IgD-negative memory B cell (primary cell): ENCODE measurements around the gene COL6A1. TPM values are rescaled to one million over a fixed set of nuclear protein-coding genes. Genes with fewer than 3 reads are reported as not detected.
"Not testable (repeated sequence)": the region's sequence is repeated elsewhere in the genome, so short reads cannot be mapped to it uniquely, and the experiment has no call there.

ENCODE experiments used
- H3K27ac Mint-ChIP-seq, 3 donors: one replicate each; pipeline ENCODE4 v1.8.0; 2020 to 2022; ENCODE audit warnings: mild to moderate bottlenecking in 3 of 3, mixed read lengths in 3 of 3, moderate library complexity in 1 of 3
- H3K27me3 Mint-ChIP-seq: one replicate; pipeline ENCODE4 v1.8.0; 2021; ENCODE audit warnings: mixed read lengths
- H3K36me3 Mint-ChIP-seq: one replicate; pipeline ENCODE4 v1.8.0; 2020; ENCODE audit warnings: mild to moderate bottlenecking, mixed read lengths
- H3K4me1 Mint-ChIP-seq, 3 donors: one replicate each; pipeline ENCODE4 v1.8.0; 2020 to 2022; ENCODE audit warnings: mixed read lengths in 3 of 3, mild to moderate bottlenecking in 1 of 3
- H3K4me3 Mint-ChIP-seq, 4 donors: one replicate each; pipeline ENCODE4 v1.8.0; 2020 to 2022; ENCODE audit warnings: mild to moderate bottlenecking in 4 of 4, mixed read lengths in 4 of 4, moderate library complexity in 3 of 4
- H3K9me3 Mint-ChIP-seq, 3 donors: one replicate each; pipeline ENCODE4 v1.8.0; 2020 to 2021; ENCODE audit warnings: mixed read lengths in 3 of 3, mild to moderate bottlenecking in 1 of 3
- polyA plus RNA-seq: library from polyadenylated mRNA; unstranded; fragments of 300-500 nt; fragmentation: Illumina TruSeq; gene quantifications from one replicate; pipeline ENCODE4 v1.2.3, GENCODE V29; 2021

Gene COL6A1
- polyA plus RNA-seq, 1 donor from 2014 or later, result not detected

- H3K27ac Mint-ChIP-seq, result no peak overlapping the region
- H3K27me3 Mint-ChIP-seq, result peaks cover 26% of the 10 kb centered on the region
- peaks cover 2 to 5% (median 4%) of the 10 kb centered on the region in 3 donors for H3K4me1 Mint-ChIP-seq
- no peak overlapping the region for H3K4me3 Mint-ChIP-seq
- no peaks in the 10 kb centered on the region for H3K9me3 Mint-ChIP-seq
- H3K36me3 Mint-ChIP-seq, result no peaks in the 10 kb centered on the region
Measured at GRCh38 chr21:45970674-45971615, 10.6 kb upstream of the COL6A1 start.

- Mint-ChIP-seq H3K4me1 (peaks cover 2 to 5% (median 4%) of the 10 kb centered on the region in 3 donors), H3K27ac (no peak overlapping the region), H3K36me3 (no peaks in the 10 kb centered on the region), H3K4me3 (no peak overlapping the region), H3K27me3 (peaks cover 28% of the 10 kb centered on the region), H3K9me3 (no peaks in the 10 kb centered on the region)
Measured at GRCh38 chr21:45971616-45972352, 9.8 kb upstream of the COL6A1 start.

- Mint-ChIP-seq H3K4me1 (peaks cover 2 to 5% (median 4%) of the 10 kb centered on the region in 3 donors), H3K27ac (no peak overlapping the region), H3K27me3 (peaks cover 26% of the 10 kb centered on the region), H3K36me3 (no peaks in the 10 kb centered on the region), H3K4me3 (no peak overlapping the region), H3K9me3 (no peaks in the 10 kb centered on the region)
Measured at GRCh38 chr21:45972353-45972715, 9.2 kb upstream of the COL6A1 start.

- Mint-ChIP-seq H3K9me3 (no peaks in the 10 kb centered on the region), H3K36me3 (no peaks in the 10 kb centered on the region), H3K27me3 (peaks cover 26% of the 10 kb centered on the region), H3K4me3 (peak overlapping the region in 1 of 4 donors; percentile 70), H3K27ac (no peak overlapping the region), H3K4me1 (peaks cover 2 to 5% (median 4%) of the 10 kb centered on the region in 3 donors)
Measured at GRCh38 chr21:45972716-45973474, 8.7 kb upstream of the COL6A1 start.

GRCh38 chr21:45973475-45974072, 8.0 kb upstream of the COL6A1 start:
- Mint-ChIP-seq H3K4me3 (peak overlapping the region; percentile 70 to 93 (median 84)), H3K27me3 (peaks cover 27% of the 10 kb centered on the region), H3K27ac (no peak overlapping the region), H3K9me3 (no peaks in the 10 kb centered on the region), H3K4me1 (peaks cover 2 to 5% (median 3%) of the 10 kb centered on the region in 3 donors), H3K36me3 (no peaks in the 10 kb centered on the region)

GRCh38 chr21:45974073-45975019, 7.2 kb upstream of the COL6A1 start:
- Mint-ChIP-seq H3K36me3 (no peaks in the 10 kb centered on the region), H3K4me3 (peak overlapping the region; percentile 70 to 93 (median 84)), H3K27ac (no peak overlapping the region), H3K27me3 (peaks cover 31% of the 10 kb centered on the region), H3K4me1 (peaks cover 2 to 5% (median 2%) of the 10 kb centered on the region in 3 donors), H3K9me3 (no peaks in the 10 kb centered on the region)

GRCh38 chr21:45975020-45975666, 6.4 kb upstream of the COL6A1 start:
- H3K4me3 Mint-ChIP-seq, result peak overlapping the region in 1 of 4 donors; percentile 17
- peaks cover 0 to 5% (median 2%) of the 10 kb centered on the region in 3 donors for H3K4me1 Mint-ChIP-seq
- peak overlapping the region in 1 of 3 donors; percentile 67 for H3K27ac Mint-ChIP-seq
- no peaks in the 10 kb centered on the region for H3K9me3 Mint-ChIP-seq
- H3K36me3 Mint-ChIP-seq, result no peaks in the 10 kb centered on the region
- H3K27me3 Mint-ChIP-seq, result peaks cover 28% of the 10 kb centered on the region

- Mint-ChIP-seq H3K27me3 (peaks cover 28% of the 10 kb centered on the region), H3K27ac (peak overlapping the region in 1 of 3 donors; percentile 67), H3K4me3 (peak overlapping the region in 2 of 4 donors; percentile 23 to 32)
- not testable (repeated sequence) for H3K36me3 Mint-ChIP-seq, H3K4me1 Mint-ChIP-seq, H3K9me3 Mint-ChIP-seq
Measured at GRCh38 chr21:45975667-45976409, 5.7 kb upstream of the COL6A1 start.

- Mint-ChIP-seq H3K4me1 (peaks cover 0 to 5% (median 2%) of the 10 kb centered on the region in 3 donors), H3K27ac (no peak overlapping the region), H3K36me3 (no peaks in the 10 kb centered on the region), H3K4me3 (no peak overlapping the region), H3K9me3 (no peaks in the 10 kb centered on the region), H3K27me3 (peaks cover 28% of the 10 kb centered on the region)
Measured at GRCh38 chr21:45976701-45977311, 4.8 kb upstream of the COL6A1 start.

GRCh38 chr21:45977396-45977795, 4.2 kb upstream of the COL6A1 start:
- H3K4me3 Mint-ChIP-seq, result no peak overlapping the region
- H3K27ac Mint-ChIP-seq, result no peak overlapping the region
- peaks cover 0 to 5% (median 2%) of the 10 kb centered on the region in 3 donors for H3K4me1 Mint-ChIP-seq
- peaks cover 31% of the 10 kb centered on the region for H3K27me3 Mint-ChIP-seq
- no peaks in the 10 kb centered on the region for H3K36me3 Mint-ChIP-seq
- H3K9me3 Mint-ChIP-seq, result no peaks in the 10 kb centered on the region

- H3K27ac Mint-ChIP-seq, result no peak overlapping the region
Measured at GRCh38 chr21:45979141-45979631, 2.4 kb upstream of the COL6A1 start.

GRCh38 chr21:45979651-45980050, 1.9 kb upstream of the COL6A1 start:
- Mint-ChIP-seq H3K27ac (no peak overlapping the region), H3K36me3 (no peaks in the 10 kb centered on the region), H3K4me3 (peak overlapping the region in 1 of 4 donors; percentile 79), H3K9me3 (peaks cover 0 to 3% (median 0%) of the 10 kb centered on the region in 3 donors), H3K4me1 (peaks cover 0 to 2% (median 0%) of the 10 kb centered on the region in 3 donors), H3K27me3 (peaks cover 19% of the 10 kb centered on the region)

More at GRCh38 chr21:45979141-45979631, 2.4 kb upstream of the COL6A1 start:
- no peaks in the 10 kb centered on the region for H3K4me1 Mint-ChIP-seq
- H3K27me3 Mint-ChIP-seq, result peaks cover 23% of the 10 kb centered on the region
- no peak overlapping the region for H3K4me3 Mint-ChIP-seq
- no peaks in the 10 kb centered on the region for H3K36me3 Mint-ChIP-seq
- no peaks in the 10 kb centered on the region for H3K9me3 Mint-ChIP-seq
